Activated CD4-positive, alpha-beta T cell treated with anti-CD3 and anti-CD28 coated beads for 36 hours (primary cell): Measurements from ENCODE around the gene SERPINB10. TPM values are rescaled to one million over a fixed set of nuclear protein-coding genes. Genes with fewer than 3 reads are reported as not detected.

ENCODE experiments used
- ATAC-seq: fragments of 200-7000 bp; cut with Tn5 transposase; one replicate; pipeline ENCODE4 v1.10.0; 2021; ENCODE audit warnings: mild to moderate bottlenecking, moderate library complexity
- CTCF ChIA-PET: fragments of 350-600 bp; sonication (Branson Sonifier 250); formaldehyde crosslinking; loops from one replicate; lab custom pipeline; 2021; ENCODE audit warnings: antibody characterized with exemption; lab: Charles Lee
- POLR2A ChIA-PET: fragments of 350-600 bp; sonication (Branson Sonifier 250); formaldehyde crosslinking; loops from one replicate; lab custom pipeline; 2021; ENCODE audit warnings: antibody characterized with exemption, inconsistent platforms; lab: Charles Lee
- DNase-seq: peaks from one replicate; pipeline ENCODE4 v3.0.0-alpha.2; 2020
- H3K27ac Mint-ChIP-seq: one replicate; pipeline ENCODE4 v1.8.0; 2021; ENCODE audit warnings: mixed read lengths
- H3K27me3 Mint-ChIP-seq: one replicate; pipeline ENCODE4 v1.8.0; 2021; ENCODE audit warnings: mixed read lengths
- H3K36me3 Mint-ChIP-seq: one replicate; pipeline ENCODE4 v1.8.0; 2021; ENCODE audit warnings: low read depth, mixed read lengths
- H3K4me1 Mint-ChIP-seq: one replicate; pipeline ENCODE4 v1.8.0; 2021; ENCODE audit warnings: mixed read lengths
- H3K4me3 Mint-ChIP-seq: one replicate; pipeline ENCODE4 v1.8.0; 2021; ENCODE audit warnings: mild to moderate bottlenecking, moderate library complexity, mixed read lengths
- H3K9me3 Mint-ChIP-seq: one replicate; pipeline ENCODE4 v1.8.0; 2021; ENCODE audit warnings: low read depth, mixed read lengths
- intact Hi-C, 2 experiments: fragments of 100-400 bp; cut with DNase I in 1 of 2; cut with micrococcal nuclease in 1 of 2; formaldehyde crosslinking; loops; one replicate each; pipeline versions ENCODE4 v1.14.2 to v1.15.1; 2022 to 2024; cut with DNase I, micrococcal nuclease
- total RNA-seq, 2 experiments: library from RNA; stranded (reverse); gene quantifications; one replicate each; pipeline ENCODE4 v1.2.3, GENCODE V29; 2021

Gene SERPINB10
- total RNA-seq, 2 experiments from 2014 or later: not detected

DNA sequence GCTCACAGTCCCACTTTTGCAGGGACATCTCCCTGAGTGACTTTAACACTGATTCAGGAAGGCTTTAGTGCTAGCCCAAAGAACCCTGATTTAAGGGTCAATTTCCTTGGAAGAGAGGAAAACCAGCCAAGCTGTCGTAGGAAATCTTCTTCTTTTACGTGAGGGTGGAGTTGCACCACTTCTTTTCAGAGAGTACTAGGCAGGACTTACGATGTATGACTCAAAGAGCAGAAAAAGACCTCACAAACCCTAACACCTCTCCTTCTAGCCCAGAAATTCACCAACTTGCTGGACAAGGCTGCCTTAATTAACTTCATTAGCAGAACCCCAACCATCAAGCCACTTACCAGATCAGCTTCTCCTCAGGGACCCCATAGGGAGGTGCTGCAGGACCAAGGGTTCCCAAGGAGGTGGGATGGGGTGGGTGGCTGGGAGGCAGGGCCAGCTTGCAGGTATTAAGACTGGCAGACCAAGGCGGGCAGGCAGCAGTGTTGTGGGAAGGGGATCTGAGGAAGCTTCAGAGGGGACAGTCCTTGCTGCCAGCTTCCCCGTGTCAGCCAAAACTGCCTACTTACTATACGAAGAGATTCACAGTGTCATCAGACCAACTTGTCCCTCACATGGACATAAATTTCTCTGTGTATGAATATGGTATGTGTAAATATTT, 13.5 kb upstream of the SERPINB10 start:
- POLR2A ChIA-PET: no interaction called here
- intact Hi-C loops: loop anchor here in 1 of 2 experiments (5.0 kb wide), 1 partner anchor 83 kb away; no protein-coding TSS in a partner anchor
- no peak overlapping the region for H3K4me3 Mint-ChIP-seq
- H3K27me3 Mint-ChIP-seq: peaks cover 17% of the 10 kb centered on the region
- no peaks in the 10 kb centered on the region for H3K4me1 Mint-ChIP-seq
- ATAC-seq: no peak
- no peak overlapping the region for H3K27ac Mint-ChIP-seq
- CTCF ChIA-PET: interaction anchor here (0.5 kb wide), 1 partner anchor 270 kb away, joined by 3 read pairs; no protein-coding TSS in a partner anchor
- no peaks in the 10 kb centered on the region for H3K36me3 Mint-ChIP-seq
- no peaks in the 10 kb centered on the region for H3K9me3 Mint-ChIP-seq
- no peak for DNase-seq

DNA sequence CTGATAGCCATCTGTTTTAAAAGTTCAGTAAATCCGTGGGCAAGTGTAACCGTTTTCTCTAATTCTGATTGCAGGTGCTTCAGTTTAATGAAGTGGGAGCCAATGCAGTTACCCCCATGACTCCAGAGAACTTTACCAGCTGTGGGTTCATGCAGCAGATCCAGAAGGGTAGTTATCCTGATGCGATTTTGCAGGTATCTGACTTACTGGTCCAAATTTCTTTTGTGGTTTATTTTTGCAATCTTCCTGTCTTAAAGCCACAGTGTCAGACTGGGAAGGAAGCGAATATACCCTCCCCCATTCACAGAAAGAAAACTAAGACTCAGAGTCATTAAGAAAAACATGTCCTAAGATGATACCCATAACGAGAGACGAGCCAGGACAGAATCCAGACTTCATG, 12.6 kb upstream of the SERPINB10 start:
- peaks cover 16% of the 10 kb centered on the region for H3K27me3 Mint-ChIP-seq
- ChIA-PET POLR2A (no interaction called here), CTCF (no interaction called here)
- H3K36me3 Mint-ChIP-seq: no peaks in the 10 kb centered on the region
- H3K9me3 Mint-ChIP-seq: no peaks in the 10 kb centered on the region
- ATAC-seq: no peak
- intact Hi-C loops: no loop called here
- no peaks in the 10 kb centered on the region for H3K4me1 Mint-ChIP-seq
- DNase-seq: no peak
- H3K4me3 Mint-ChIP-seq: no peak overlapping the region
- H3K27ac Mint-ChIP-seq: no peak overlapping the region

DNA sequence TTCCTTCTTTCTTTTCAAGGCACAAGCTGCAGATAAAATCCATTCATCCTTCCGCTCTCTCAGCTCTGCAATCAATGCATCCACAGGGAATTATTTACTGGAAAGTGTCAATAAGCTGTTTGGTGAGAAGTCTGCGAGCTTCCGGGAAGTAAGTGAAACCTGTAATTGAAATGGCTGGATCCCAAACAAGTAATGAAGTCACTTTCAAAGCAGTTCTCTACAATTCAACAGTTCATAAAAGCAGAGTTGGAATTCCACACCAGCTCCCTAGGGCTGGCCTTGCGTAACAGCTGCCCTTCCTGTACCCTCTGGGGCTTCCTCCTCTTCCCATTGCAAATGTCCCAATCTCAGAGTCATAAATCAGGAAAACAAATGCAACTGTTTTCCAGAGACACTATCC, 10.7 kb upstream of the SERPINB10 start:
- ChIA-PET CTCF (no interaction called here), POLR2A (no interaction called here)
- Mint-ChIP-seq H3K36me3 (no peaks in the 10 kb centered on the region), H3K27ac (no peak overlapping the region), H3K4me1 (no peaks in the 10 kb centered on the region), H3K27me3 (peaks cover 15% of the 10 kb centered on the region), H3K9me3 (no peaks in the 10 kb centered on the region), H3K4me3 (no peak overlapping the region)
- DNase-seq: no peak
- no peak for ATAC-seq
- intact Hi-C loops: no loop called here

DNA sequence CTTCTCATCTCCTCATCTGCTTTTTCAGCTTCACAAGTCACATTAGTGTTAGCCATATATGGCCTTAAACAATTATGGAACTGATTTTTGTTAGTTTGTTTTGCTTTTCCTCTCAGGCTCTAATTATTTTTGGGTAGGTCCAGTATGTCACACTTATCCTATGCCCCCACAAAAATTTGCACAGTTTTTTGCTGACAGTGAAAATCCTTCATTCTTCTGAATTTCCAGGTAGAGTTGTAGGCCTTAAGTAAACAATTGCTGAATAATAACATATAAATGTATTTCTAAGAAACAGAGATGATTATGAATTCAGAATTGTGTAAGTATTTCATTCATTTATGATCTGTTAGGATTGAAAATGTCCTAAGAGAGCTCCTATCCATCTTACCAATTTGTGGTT, 8.6 kb upstream of the SERPINB10 start:
- Mint-ChIP-seq H3K27me3 (peaks cover 17% of the 10 kb centered on the region), H3K36me3 (no peaks in the 10 kb centered on the region), H3K9me3 (no peaks in the 10 kb centered on the region), H3K4me3 (no peak overlapping the region), H3K4me1 (no peaks in the 10 kb centered on the region), H3K27ac (no peak overlapping the region)
- ChIA-PET POLR2A (interaction anchor here (0.6 kb wide), 1 partner anchor 1194 kb away, joined by 4 read pairs; no protein-coding TSS in a partner anchor), CTCF (interaction anchor here (1.6 kb wide), 1 partner anchor 9 kb away, joined by 3 read pairs; the partner anchor contains the start of gene SERPINB10)
- intact Hi-C loops: no loop called here
- DNase-seq (no peak), ATAC-seq (no peak)

DNA sequence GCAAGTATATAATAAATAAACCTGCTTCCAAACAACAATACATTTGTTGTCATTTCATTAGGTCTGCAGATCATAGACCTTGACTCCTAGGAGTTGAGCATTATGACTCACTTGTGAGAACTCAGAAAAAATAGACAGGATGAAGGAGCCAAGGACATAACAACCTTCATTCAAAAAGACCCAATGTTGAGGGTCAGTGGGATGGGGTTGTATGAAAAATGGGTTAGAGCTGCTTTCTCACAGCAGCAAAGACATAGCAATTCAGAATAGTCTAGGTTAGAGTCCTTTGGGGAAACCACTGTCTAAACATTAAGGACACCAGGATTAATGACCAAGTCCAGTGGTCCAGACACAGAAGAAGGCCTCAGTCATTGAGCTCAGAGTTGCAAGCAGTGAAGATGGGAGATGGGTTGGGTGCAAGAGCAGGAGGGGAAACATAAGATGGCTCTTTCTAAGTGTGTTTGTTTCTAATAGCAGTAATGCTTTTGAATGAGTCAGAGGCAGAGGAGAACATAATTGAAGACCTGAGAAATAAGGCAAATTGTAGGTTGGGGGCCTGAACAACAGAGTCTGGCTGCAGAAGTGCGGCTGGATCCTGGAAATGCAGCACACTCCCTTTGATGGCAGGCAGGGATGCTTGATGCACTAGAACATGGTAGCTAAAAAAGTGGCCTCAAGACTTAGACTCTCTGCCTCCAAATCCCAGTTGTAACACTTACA, 3.7 kb upstream of the SERPINB10 start:
- CTCF ChIA-PET: no interaction called here
- intact Hi-C loops: no loop called here
- Mint-ChIP-seq H3K27me3 (peaks cover 12% of the 10 kb centered on the region), H3K27ac (no peak overlapping the region), H3K36me3 (no peaks in the 10 kb centered on the region), H3K9me3 (peaks cover 2% of the 10 kb centered on the region), H3K4me1 (peaks cover 3% of the 10 kb centered on the region), H3K4me3 (no peak overlapping the region)
- POLR2A ChIA-PET: no interaction called here
- no peak for DNase-seq
- no peak for ATAC-seq

DNA sequence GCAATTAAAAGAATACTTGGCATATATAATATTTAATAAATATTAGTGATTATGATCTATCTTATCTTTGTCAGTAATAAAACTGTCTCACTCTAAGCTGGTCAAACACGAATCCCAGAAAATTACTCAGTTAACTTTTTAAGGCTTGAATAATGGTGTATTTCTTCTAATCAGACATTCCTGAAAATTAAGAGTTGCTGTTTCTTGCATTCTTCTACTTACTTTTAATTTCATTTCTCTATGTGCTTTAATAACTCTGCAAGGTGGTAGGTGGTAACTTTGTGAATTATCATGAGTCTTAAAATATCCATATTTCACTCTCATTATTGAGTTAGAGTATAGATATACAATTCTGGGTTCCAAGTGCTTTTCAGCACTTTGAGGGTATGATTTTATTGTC, 3.1 kb upstream of the SERPINB10 start:
- intact Hi-C loops: no loop called here
- ChIA-PET CTCF (no interaction called here), POLR2A (no interaction called here)
- Mint-ChIP-seq H3K36me3 (no peaks in the 10 kb centered on the region), H3K4me3 (no peak overlapping the region), H3K27ac (no peak overlapping the region), H3K9me3 (peaks cover 2% of the 10 kb centered on the region), H3K27me3 (peaks cover 12% of the 10 kb centered on the region), H3K4me1 (peaks cover 3% of the 10 kb centered on the region)
- ATAC-seq: no peak
- DNase-seq: no peak

DNA sequence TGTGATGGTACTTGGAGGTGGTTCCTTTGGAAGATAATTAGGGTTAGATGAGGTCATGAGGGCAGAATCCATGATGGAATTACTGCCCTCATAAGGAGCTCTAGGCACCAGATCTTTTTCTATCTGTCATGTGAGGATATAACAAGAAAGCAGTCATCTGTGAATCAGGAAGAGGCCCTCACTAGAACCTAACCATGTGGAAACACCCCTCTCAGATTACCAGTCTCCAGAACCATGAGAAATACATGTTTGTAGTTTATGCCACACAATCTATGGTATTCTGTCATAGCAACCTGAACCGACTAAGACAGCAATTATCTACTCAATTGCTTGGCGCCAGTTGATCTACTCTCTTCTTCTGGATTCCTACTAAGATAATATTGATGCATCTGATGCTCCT, 2.4 kb upstream of the SERPINB10 start:
- ATAC-seq (no peak), DNase-seq (no peak)
- Mint-ChIP-seq H3K4me3 (no peak overlapping the region), H3K27me3 (peaks cover 10% of the 10 kb centered on the region), H3K4me1 (peaks cover 3% of the 10 kb centered on the region), H3K36me3 (no peaks in the 10 kb centered on the region), H3K9me3 (peaks cover 2% of the 10 kb centered on the region), H3K27ac (no peak overlapping the region)
- ChIA-PET POLR2A (no interaction called here), CTCF (no interaction called here)
- intact Hi-C loops: no loop called here

DNA sequence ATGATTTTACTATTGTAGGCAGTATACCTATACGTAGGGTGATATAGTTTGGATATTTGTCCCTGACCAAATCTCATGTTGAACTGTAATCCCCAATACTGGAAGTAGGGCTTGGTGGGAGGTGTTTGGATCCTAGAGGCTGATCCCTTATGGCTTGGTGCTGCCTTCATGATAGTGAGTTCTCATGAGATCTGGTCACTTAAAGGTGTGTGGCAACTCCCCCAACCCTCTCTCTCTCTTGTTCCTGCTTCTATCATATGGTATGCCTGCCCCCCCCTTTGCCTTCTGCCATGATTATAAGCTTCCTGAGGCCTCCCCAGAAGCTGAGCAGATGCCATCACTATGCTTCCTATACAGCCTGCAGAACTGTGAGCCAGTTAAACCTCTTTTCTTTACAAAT, 1.7 kb upstream of the SERPINB10 start:
- ChIA-PET CTCF (no interaction called here), POLR2A (no interaction called here)
- Mint-ChIP-seq H3K4me1 (peaks cover 3% of the 10 kb centered on the region), H3K4me3 (no peak overlapping the region), H3K9me3 (peaks cover 2% of the 10 kb centered on the region), H3K27ac (no peak overlapping the region), H3K36me3 (no peaks in the 10 kb centered on the region), H3K27me3 (peaks cover 10% of the 10 kb centered on the region)
- no peak for DNase-seq
- no peak for ATAC-seq
- intact Hi-C loops: no loop called here

DNA sequence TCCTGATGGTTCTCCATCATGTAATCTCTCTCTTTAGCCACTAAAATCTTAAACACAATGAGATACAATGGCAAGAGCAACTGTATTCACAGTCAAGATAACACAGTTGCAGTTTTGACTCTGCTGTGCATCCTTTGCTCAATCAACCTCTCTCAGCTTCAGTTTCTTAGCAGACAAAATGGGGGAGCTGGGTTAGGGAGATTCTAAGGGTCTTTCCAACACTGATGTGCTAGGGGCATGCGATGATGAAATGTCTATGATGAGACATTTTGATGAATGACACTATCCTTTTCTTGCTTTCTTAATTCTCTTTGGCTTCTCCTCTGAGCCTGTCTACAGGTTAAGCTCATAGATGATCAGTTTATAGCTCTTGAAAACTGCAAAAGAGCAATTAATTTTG, 1.1 kb downstream of the SERPINB10 start:
- Mint-ChIP-seq H3K4me1 (peaks cover 3% of the 10 kb centered on the region), H3K4me3 (no peak overlapping the region), H3K9me3 (peaks cover 2% of the 10 kb centered on the region), H3K36me3 (no peaks in the 10 kb centered on the region), H3K27me3 (peaks cover 20% of the 10 kb centered on the region), H3K27ac (no peak overlapping the region)
- intact Hi-C loops: no loop called here
- no peak for DNase-seq
- POLR2A ChIA-PET: no interaction called here
- ATAC-seq: peak; percentile 42
- CTCF ChIA-PET: interaction anchor here (1.0 to 1.3 kb wide), 2 partner anchors 11 to 42 kb away, joined by 3 read pairs; no protein-coding TSS in a partner anchor

DNA sequence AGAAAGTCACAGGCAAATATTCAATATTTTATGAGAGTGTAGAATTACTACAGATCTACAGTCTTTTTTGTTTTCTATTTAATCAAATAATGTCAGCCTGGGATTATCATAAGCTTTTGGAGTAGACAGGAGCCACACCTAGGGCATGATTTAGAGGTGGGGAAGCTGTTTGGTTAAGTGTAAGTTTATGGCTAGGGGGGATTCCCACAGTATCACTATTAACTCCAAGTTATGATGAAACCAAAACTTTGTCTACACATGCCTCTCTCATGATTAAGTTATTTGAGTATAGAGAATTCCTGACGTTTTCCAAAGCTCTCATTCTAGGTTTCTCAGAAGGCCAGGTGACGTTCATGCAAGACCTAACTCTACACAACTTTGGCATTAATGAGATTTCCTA, 2.1 kb downstream of the SERPINB10 start:
- peak; percentile 33 for ATAC-seq
- Mint-ChIP-seq H3K9me3 (peaks cover 2% of the 10 kb centered on the region), H3K4me3 (no peak overlapping the region), H3K36me3 (no peaks in the 10 kb centered on the region), H3K4me1 (peaks cover 3% of the 10 kb centered on the region), H3K27ac (no peak overlapping the region), H3K27me3 (peaks cover 24% of the 10 kb centered on the region)
- intact Hi-C loops: no loop called here
- POLR2A ChIA-PET: no interaction called here
- no peak for DNase-seq
- CTCF ChIA-PET: interaction anchor here (1.2 kb wide), 1 partner anchor 38 kb away, joined by 4 read pairs; no protein-coding TSS in a partner anchor

DNA sequence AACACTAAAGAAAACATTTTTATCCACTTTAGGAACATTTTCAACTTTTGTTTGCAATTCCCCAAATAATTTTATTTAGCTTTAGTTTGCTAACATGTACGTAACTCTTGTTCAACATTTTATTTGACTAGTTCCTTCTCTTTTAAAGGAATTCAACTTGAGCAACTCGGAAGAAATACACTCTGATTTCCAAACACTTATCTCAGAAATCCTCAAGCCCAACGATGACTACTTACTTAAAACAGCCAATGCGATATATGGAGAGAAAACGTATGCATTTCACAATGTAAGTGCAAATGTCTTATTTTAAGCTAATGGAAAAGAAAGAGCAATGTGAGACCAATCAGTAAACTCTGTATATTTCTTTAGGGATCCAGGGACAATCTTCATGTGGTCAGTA, 10.1 kb downstream of the SERPINB10 start:
- no peaks in the 10 kb centered on the region for H3K4me1 Mint-ChIP-seq
- POLR2A ChIA-PET: interaction anchor here (1.3 kb wide), 1 partner anchor 17 kb away, joined by 4 read pairs; no protein-coding TSS in a partner anchor
- H3K4me3 Mint-ChIP-seq: no peak overlapping the region
- H3K36me3 Mint-ChIP-seq: no peaks in the 10 kb centered on the region
- H3K9me3 Mint-ChIP-seq: no peaks in the 10 kb centered on the region
- intact Hi-C loops: no loop called here
- CTCF ChIA-PET: no interaction called here
- ATAC-seq (no peak), DNase-seq (no peak)
- peaks cover 31% of the 10 kb centered on the region for H3K27me3 Mint-ChIP-seq
- no peak overlapping the region for H3K27ac Mint-ChIP-seq

DNA sequence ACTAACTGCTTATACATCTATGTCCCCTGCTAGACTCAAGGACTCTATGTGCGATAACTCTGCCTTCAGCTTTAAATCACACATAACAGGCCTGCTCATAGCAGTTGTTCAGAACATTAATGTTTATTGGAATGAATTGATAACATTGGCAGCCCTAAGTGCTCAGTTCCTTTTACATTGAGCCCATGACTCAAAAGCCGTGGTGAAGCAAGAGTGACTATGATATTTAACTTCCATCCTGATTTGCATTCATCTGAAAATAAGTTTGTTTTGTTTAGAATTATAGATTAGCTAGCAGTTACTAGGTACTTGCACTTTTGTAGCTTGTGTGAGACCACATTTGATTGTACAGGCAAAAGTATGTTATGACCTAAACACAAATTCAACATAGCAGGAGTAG, 14.3 kb downstream of the SERPINB10 start:
- POLR2A ChIA-PET: no interaction called here
- intact Hi-C loops: no loop called here
- no peak for ATAC-seq
- no peaks in the 10 kb centered on the region for H3K9me3 Mint-ChIP-seq
- H3K27me3 Mint-ChIP-seq: peaks cover 39% of the 10 kb centered on the region
- H3K36me3 Mint-ChIP-seq: no peaks in the 10 kb centered on the region
- CTCF ChIA-PET: interaction anchor here (0.6 to 2.9 kb wide), 4 partner anchors 9 to 19 kb away, joined by 3 to 10 read pairs (median 4); no protein-coding TSS in a partner anchor
- no peak overlapping the region for H3K27ac Mint-ChIP-seq
- no peak for DNase-seq
- H3K4me1 Mint-ChIP-seq: no peaks in the 10 kb centered on the region
- no peak overlapping the region for H3K4me3 Mint-ChIP-seq
